Measurements from ENCODE around the gene PDE4D.

DNA sequence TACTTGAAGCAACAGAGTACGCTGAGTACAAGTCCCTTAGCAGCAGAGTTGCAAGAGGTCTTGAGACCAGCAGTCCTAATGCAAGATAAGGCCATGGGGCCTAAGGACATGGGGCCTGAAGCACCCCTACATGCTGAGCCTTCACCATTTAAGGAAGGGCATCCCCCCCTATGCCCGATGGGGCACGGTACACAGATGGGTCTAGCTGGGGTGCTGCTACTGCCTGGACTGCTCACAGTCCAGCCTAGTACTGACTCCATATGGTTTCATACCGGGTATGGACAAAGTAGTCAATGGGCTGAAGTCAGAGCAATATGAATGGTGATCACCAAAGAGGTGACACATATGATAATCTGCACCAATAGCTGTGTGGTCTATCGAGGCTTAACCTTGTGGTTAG lies 178.3 kb downstream of the PDE4D start:
- TF ChIP-seq, protein P1, sequence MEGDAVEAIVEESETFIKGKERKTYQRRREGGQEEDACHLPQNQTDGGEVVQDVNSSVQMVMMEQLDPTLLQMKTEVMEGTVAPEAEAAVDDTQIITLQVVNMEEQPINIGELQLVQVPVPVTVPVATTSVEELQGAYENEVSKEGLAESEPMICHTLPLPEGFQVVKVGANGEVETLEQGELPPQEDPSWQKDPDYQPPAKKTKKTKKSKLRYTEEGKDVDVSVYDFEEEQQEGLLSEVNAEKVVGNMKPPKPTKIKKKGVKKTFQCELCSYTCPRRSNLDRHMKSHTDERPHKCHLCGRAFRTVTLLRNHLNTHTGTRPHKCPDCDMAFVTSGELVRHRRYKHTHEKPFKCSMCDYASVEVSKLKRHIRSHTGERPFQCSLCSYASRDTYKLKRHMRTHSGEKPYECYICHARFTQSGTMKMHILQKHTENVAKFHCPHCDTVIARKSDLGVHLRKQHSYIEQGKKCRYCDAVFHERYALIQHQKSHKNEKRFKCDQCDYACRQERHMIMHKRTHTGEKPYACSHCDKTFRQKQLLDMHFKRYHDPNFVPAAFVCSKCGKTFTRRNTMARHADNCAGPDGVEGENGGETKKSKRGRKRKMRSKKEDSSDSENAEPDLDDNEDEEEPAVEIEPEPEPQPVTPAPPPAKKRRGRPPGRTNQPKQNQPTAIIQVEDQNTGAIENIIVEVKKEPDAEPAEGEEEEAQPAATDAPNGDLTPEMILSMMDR (IDR thresholded peaks at IDR 0.05; ENCODE audit: insufficient read depth, low read length), result no peak
- no peak for TF ChIP-seq POLR2AphosphoS5 (IDR thresholded peaks at IDR 0.05; ENCODE audit: low read depth)
